Peyer's patch (tissue), 4 donors: ENCODE results near the gene ZC3H15.

Experiments used
- CTCF ChIP-seq, 6 experiments: fragments of 450-650 bp in 4 of 6; fragments of 200-600 bp in 2 of 6; sonication (generic) in 1 of 6; IDR thresholded peaks; one replicate each; pipeline ENCODE4 v1.5.1; 2017 to 2019; ENCODE audit warnings: antibody characterized with exemption in 6 of 6, mild to moderate bottlenecking in 3 of 6, moderate library complexity in 1 of 6
- POLR2A ChIP-seq, 2 donors: fragments of 450-650 bp; IDR thresholded peaks; one replicate each; pipeline ENCODE4 v1.5.1; 2017; ENCODE audit warnings: antibody characterized with exemption in 2 of 2, mild to moderate bottlenecking in 2 of 2, moderate library complexity in 2 of 2

- no peak for TF ChIP-seq CTCF (IDR thresholded peaks at IDR 0.05)
- TF ChIP-seq POLR2A (IDR thresholded peaks at IDR 0.05) = no peak
These were observed 29.3 kb downstream of the ZC3H15 start for GRCh38 chr2:186515376-186515775.
